DOHH2 (cell line): ENCODE data around the gene ST3GAL3.

Experiments used
- EZH2phosphoT487 ChIP-seq: fragments of 200-600 bp; sonication (generic); IDR thresholded peaks from 2 replicates; pipeline ENCODE4 v1.6.1; 2017; ENCODE audit warnings: borderline replicate concordance, mild to moderate bottlenecking, antibody characterized with exemption, low read length, moderate library complexity, mixed read lengths
- TF ChIP-seq, protein P1 (sequence below): fragments of 200-600 bp; sonication (generic); IDR thresholded peaks from one replicate; pipeline ENCODE4 v1.5.1; 2014; ENCODE audit warnings: antibody characterized with exemption, mild to moderate bottlenecking, low read depth, low read length; ENCODE audit not compliant: poor library complexity, severe bottlenecking

DNA sequence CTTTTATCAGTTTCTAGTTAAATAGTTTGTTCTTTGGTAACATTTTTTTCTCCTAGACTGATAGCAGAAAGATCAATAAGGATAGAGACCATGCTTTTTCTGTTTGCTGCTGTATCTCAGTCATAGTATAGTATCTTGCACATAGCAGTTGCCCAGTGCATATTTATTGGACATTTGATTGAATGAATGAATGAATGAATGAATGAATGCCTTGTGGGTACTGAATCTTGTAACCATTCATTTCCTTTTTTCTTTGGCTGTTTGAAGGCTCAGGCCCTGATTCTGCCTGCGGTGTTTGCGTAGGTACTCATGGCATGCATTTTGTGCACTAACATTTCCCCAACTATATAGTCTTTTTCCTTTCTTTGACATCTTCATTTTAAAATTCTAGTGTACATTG is 83.9 kb downstream of the ST3GAL3 start:
- TF ChIP-seq, protein P1, sequence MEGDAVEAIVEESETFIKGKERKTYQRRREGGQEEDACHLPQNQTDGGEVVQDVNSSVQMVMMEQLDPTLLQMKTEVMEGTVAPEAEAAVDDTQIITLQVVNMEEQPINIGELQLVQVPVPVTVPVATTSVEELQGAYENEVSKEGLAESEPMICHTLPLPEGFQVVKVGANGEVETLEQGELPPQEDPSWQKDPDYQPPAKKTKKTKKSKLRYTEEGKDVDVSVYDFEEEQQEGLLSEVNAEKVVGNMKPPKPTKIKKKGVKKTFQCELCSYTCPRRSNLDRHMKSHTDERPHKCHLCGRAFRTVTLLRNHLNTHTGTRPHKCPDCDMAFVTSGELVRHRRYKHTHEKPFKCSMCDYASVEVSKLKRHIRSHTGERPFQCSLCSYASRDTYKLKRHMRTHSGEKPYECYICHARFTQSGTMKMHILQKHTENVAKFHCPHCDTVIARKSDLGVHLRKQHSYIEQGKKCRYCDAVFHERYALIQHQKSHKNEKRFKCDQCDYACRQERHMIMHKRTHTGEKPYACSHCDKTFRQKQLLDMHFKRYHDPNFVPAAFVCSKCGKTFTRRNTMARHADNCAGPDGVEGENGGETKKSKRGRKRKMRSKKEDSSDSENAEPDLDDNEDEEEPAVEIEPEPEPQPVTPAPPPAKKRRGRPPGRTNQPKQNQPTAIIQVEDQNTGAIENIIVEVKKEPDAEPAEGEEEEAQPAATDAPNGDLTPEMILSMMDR: no peak
- no peak for TF ChIP-seq EZH2phosphoT487
